ENCODE data around the gene RPS6KA2.

DNA sequence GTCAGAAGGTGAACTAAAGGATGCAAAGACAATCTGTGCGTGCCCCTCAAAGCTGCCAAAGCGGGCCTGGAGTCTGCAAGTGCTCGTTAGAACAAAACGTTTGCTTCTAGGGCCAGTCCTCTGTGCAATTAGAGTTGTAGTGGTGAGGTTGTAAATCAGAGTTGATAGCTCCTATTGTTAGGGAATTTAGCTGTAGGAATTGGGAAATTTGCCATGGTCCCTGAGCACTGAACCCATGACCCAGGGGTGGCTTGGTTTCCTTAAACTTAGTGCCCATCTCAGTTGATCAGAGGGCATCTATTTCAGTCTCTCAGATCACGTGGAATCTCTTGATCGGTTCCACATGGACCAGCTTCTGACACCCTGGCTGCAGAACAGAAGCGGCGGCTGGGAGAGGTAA, 18.8 kb upstream of the RPS6KA2 start:
- TF ChIP-seq, protein P1, sequence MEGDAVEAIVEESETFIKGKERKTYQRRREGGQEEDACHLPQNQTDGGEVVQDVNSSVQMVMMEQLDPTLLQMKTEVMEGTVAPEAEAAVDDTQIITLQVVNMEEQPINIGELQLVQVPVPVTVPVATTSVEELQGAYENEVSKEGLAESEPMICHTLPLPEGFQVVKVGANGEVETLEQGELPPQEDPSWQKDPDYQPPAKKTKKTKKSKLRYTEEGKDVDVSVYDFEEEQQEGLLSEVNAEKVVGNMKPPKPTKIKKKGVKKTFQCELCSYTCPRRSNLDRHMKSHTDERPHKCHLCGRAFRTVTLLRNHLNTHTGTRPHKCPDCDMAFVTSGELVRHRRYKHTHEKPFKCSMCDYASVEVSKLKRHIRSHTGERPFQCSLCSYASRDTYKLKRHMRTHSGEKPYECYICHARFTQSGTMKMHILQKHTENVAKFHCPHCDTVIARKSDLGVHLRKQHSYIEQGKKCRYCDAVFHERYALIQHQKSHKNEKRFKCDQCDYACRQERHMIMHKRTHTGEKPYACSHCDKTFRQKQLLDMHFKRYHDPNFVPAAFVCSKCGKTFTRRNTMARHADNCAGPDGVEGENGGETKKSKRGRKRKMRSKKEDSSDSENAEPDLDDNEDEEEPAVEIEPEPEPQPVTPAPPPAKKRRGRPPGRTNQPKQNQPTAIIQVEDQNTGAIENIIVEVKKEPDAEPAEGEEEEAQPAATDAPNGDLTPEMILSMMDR (IDR thresholded peaks at IDR 0.05), result no peak
- no peak for TF ChIP-seq POLR2A (IDR thresholded peaks at IDR 0.05)

Data from Peyer's patch (tissue), 4 donors.